NCI-H2107 treated with DMSO at 0.1 percent for 48 hours (cell line): ENCODE measurements around the gene CNTN4.

Source experiments
- DNase-seq: peaks from one replicate; lab custom pipeline; 2025; ENCODE audit not compliant: unreplicated experiment; lab: John Stamatoyannopoulos, UW

The CNTN4 gene

GRCh38 chr3:3013317-3014052 lies 914.8 kb downstream of the CNTN4 start:
- DNase-seq: no peak

- peak; percentile 51 for DNase-seq
Measured at GRCh38 chr3:3015185-3016089, 916.8 kb downstream of the CNTN4 start.

- no peak for DNase-seq
Measured at GRCh38 chr3:3016226-3016625, 917.6 kb downstream of the CNTN4 start.

- no peak for DNase-seq
Measured at GRCh38 chr3:3020209-3020608, 921.5 kb downstream of the CNTN4 start.

- no peak for DNase-seq
Measured at GRCh38 chr3:3023111-3023745, 924.6 kb downstream of the CNTN4 start.

GRCh38 chr3:3027976-3028567 lies 929.4 kb downstream of the CNTN4 start:
- DNase-seq: no peak

GRCh38 chr3:3031326-3031725 lies 932.7 kb downstream of the CNTN4 start:
- DNase-seq: no peak

GRCh38 chr3:3037156-3037555 lies 938.5 kb downstream of the CNTN4 start:
- no peak for DNase-seq

- peak; percentile 5 for DNase-seq
Measured at GRCh38 chr3:3038201-3038991, 939.7 kb downstream of the CNTN4 start.

GRCh38 chr3:3053974-3054373 lies 955.3 kb downstream of the CNTN4 start:
- DNase-seq: no peak

- no peak for DNase-seq
Measured at GRCh38 chr3:3059645-3060044, 961.0 kb downstream of the CNTN4 start.

GRCh38 chr3:3064297-3064696 lies 965.6 kb downstream of the CNTN4 start:
- no peak for DNase-seq

GRCh38 chr3:3065876-3066275 lies 967.2 kb downstream of the CNTN4 start:
- no peak for DNase-seq

GRCh38 chr3:3066378-3066777 lies 967.7 kb downstream of the CNTN4 start:
- DNase-seq: no peak

GRCh38 chr3:3066910-3067309 lies 968.2 kb downstream of the CNTN4 start:
- DNase-seq: no peak

GRCh38 chr3:3068358-3068881 lies 969.8 kb downstream of the CNTN4 start:
- no peak for DNase-seq

GRCh38 chr3:3069723-3070122 lies 971.1 kb downstream of the CNTN4 start:
- no peak for DNase-seq

GRCh38 chr3:3071136-3071535 lies 972.5 kb downstream of the CNTN4 start:
- DNase-seq: no peak

GRCh38 chr3:3074551-3075257 lies 976.0 kb downstream of the CNTN4 start:
- no peak for DNase-seq

GRCh38 chr3:3080309-3080708 lies 981.6 kb downstream of the CNTN4 start:
- peak; percentile 33 for DNase-seq
